HG03439 (cell line): ENCODE results near the gene NKX1-2.

ENCODE experiments used
- ATAC-seq: cut with Tn5 transposase; IDR thresholded peaks from one replicate; pipeline ENCODE4 v1.9.1; 2021; ENCODE audit warnings: mild to moderate bottlenecking, moderate library complexity; ENCODE audit not compliant: unreplicated experiment

NKX1-2 gene

DNA sequence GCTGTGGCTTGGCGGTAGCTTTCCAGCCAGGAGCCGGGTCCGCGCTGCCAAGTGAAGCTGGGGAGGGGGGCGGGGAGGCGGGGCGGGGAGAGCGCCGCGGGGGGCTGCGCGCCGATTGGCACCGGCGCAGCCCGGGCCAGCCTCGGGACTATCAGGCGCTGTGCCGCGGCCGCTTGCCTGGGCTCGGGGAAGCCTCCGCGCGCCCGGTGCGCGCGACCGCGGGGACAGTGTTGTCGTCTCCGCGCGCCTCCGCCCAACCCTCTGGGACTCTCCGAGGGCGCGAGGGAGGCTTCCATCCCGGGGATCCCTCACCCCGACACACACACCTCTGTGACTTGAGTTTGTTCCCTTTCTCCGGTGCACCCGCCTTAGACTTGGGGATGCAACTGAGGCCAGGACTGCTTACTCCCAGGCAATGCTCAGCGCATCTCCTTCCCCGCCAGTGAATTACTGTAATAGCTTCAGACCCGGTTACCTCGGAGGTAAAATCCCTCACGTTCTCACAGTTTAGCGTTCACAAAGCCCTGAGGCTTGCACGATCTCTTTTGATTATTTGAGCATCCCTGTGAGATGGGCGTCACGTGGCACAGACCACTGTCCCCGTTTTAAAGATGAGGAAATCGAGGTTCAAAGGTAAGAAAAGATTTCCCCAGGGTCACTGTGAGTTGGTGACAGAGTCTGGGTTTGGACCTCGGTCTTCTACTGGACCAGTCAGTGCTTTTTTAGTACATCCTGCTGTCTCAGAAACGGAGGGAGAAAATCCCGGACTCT lies at the start of gene NKX1-2:
Gene NKX1-2 (minus strand): TSS at position 24 of the 771 bp plus-strand sequence. CDS start 92 bp downstream, outside the sequence.
- ATAC-seq, result no peak

DNA sequence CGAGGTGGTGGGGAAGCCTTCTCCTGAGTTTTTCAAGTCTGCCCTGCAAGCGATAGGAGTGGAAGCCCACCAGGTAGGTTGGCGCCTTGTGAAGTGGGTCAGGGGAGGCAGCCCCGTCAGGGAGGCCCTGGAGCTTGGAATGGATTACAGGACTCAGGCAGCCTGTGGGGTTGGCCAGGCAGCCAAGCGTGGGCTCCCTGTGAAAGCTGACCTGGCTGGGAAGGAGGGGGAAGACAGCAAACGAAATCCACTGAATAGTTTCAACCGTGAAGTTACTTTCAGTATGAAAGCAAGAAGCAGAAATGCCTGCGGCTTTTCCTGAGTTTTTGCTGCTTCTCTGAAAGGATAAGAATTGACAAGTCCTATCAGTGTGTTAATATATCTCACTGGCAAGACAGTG lies 48.2 kb upstream of the NKX1-2 start:
- no peak for ATAC-seq

GRCh38 chr10:124497196-124497881 lies 47.5 kb upstream of the NKX1-2 start:
- ATAC-seq, result no peak

GRCh38 chr10:124496620-124497019 lies 46.8 kb upstream of the NKX1-2 start:
- ATAC-seq, result no peak

DNA sequence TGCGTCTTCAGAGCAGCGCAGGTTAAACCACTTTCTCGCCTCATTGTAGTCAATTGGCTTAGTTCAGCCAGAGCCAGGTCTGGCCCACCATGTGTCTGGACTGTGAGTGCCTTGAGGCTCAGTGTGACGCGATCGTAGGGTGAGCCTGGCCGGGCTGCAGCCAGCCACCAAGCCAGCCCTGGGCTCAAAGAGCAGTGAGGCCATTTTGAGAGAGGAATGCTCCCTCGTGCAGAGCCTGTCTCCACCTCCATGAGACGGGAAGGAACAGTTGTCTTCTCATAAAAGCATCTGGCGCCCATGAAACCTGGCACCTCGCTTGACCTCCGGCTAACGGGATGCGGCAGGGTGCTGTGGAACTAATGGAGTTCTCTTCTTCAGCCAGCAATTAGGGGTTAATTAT lies 46.3 kb upstream of the NKX1-2 start:
- ATAC-seq, result no peak

- no peak for ATAC-seq
These were observed 45.9 kb upstream of the NKX1-2 start for GRCh38 chr10:124495725-124496124.

- no peak for ATAC-seq
These were observed 45.3 kb upstream of the NKX1-2 start for GRCh38 chr10:124495162-124495561.

- no peak for ATAC-seq
These were observed 44.4 kb upstream of the NKX1-2 start for GRCh38 chr10:124494046-124494807.

DNA sequence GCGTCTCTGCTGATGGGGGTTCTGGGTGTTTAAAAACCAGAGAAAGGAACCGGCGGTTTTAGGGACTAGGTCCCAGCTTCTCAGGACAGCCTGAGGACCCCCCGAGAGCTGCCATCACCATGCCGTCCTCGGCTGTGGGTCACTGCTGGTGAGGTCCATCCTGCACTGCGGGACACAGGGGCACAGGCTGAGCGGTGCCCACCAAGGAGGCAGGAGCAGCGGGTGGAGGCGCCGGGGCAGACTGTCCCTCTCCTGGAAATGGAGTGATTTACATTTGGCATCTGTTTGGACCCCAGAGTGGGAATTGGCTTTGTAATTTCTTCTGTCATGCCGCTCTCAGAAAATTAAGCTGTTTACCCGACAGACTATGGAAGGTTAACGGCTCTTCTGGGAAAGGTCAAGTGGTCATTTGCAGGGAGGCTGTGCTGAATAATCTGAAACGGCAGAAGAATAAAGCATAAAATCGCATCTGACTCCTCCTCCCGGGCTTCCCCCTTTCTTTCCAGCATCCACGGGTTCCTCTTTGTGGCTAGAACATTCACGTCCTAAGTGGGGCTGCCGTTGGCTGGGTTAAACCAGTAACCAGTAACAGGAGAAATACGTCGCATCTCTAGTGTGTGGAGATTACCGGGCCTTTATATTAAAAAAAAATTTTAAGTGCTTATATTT lies 43.5 kb upstream of the NKX1-2 start:
- no peak for ATAC-seq

- ATAC-seq, result no peak
These were observed 42.4 kb upstream of the NKX1-2 start for GRCh38 chr10:124492266-124492665.

DNA sequence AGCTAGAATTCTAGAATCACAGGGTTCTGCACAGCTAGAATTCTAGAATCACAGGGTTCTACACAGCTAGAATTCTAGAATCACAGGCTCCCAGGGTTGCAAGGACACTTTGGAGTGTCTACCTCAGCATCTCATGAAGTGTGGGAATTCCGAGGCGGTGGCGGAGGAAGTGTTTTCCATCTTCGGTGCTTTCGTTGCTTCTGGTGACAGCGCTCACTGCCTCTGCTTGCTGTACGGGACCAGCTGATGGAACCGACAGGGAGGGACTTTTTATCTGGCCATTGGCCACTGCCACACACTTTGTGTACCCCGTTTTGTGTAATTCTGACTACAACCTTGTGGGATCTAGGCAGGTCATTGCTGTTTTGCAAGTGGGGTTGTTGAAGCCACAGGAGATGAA lies 41.3 kb upstream of the NKX1-2 start:
- no peak for ATAC-seq

DNA sequence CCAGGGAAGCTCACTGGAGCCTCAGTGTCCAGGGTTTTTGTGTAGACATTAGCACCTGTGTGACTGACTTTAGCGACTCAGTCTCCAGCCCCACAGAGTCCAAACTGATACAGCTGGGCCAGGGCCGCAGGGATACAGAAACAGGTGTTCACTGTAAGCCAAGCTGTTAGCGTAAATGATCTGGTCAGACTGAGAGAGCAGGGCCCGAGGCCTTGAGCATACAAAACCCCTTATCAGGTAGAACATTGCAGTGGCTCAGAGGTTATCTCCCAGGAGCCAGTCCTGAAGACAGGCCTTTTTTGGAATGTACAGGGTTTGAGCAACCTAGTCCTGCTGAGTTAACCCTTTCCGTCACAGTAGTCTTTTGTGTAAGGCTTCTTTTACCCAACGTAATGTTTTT lies 36.8 kb upstream of the NKX1-2 start:
- no peak for ATAC-seq

DNA sequence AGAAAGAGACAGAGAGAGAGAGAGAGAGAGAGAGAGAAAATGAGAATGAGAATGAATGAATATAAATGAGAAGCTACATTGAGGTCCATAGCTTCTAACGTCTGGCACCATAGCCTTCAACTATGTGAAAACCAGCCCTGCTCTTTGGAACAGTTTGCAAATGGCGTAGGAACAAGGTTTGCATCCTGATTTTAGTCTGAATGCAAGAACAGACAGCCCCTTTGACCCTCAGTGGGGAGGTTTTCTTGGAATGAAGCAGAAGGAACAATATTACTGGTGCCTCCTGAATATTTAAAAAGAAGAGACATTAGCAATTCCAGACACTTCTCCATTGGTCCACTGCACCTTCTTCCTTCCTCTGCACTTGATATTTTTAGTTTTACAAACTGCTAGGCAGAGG lies 34.8 kb upstream of the NKX1-2 start:
- ATAC-seq, result no peak

DNA sequence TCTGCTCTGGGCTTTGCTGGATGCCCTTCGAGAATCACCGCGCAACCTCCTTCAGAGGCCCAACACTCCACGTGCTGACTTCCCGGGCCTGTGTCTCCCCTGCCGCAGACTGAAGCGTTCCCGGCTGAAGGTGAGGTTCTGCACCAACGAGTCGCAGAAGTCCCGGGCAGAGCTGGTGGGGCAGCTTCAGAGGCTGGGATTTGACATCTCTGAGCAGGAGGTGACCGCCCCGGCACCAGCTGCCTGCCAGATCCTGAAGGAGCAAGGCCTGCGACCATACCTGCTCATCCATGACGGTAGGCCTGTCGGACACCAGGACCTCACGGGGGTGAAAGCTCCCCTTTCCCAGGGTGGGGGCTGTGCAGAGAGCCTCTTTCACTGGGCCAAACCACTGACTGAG lies 34.2 kb upstream of the NKX1-2 start:
- ATAC-seq, result no peak

DNA sequence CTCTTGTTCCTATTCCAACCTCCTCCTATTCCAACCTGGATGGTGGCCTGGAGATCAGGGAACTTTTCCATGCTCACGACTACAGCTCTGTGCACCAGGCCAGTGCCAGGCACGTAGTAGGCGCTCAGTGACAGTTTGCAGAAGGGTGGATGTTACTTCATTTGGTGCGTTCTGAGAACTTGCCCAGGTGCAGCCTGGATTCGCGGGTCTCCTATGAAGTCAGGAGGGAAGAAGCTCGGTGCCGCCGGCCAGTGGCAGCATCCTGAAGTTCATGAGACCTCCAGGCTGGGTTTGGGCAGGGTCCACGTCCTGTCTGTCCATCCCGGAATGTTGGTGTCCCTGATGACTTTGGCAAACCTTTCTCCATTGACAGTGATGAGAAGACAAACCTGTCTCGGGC lies 33.0 kb upstream of the NKX1-2 start:
- no peak for ATAC-seq

GRCh38 chr10:124482236-124482800 lies 32.5 kb upstream of the NKX1-2 start:
- no peak for ATAC-seq

- no peak for ATAC-seq
These were observed 31.9 kb upstream of the NKX1-2 start for GRCh38 chr10:124481717-124482116.

DNA sequence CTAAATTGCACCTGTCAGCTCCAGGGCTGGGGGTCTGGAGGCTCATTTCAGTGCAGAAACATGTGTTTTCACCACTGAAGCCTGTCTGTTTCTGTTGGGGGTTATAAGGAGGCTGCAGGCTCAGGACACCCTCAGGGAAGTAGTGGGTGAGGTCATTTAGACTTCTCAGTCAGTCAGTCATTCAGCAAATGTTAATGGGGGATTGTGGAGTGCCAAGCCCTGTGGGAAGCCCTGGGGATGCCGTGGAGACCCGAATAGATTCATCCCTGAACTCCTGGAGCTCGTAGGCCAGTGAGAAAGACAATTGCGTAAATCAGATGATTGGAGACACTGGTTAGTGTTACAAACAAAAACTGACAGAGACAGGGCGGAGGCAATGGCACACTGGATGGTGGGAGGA lies 31.0 kb upstream of the NKX1-2 start:
- no peak for ATAC-seq

DNA sequence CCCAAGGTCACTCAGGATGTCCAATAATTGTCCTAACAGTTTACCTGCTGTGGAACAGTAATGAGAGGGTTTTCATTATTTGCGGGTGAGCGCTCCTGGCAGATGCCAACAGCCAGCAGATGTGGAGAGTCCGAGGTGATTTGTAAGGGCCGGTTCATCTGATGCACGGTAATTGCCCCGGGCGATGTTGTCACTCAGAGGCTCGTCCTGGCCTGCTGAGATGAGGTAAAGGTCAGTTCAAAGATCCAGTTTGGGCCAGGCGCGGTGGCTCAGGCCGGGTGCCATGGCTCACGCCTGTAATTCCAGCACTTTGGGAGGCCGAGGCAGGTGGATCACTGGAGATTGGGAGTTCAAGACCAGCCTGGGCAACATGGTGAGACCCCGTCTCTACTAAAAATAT lies 28.7 kb upstream of the NKX1-2 start:
- no peak for ATAC-seq

- no peak for ATAC-seq
These were observed 28.0 kb upstream of the NKX1-2 start for GRCh38 chr10:124477614-124478363.
